OCI-LY7 (cell line): ENCODE data around the gene PRSS50. TPM values are rescaled to one million over a fixed set of nuclear protein-coding genes. Genes with fewer than 3 reads are reported as not detected.

Experiments used
- BruUV-seq: library from RNA; stranded (reverse); fragments of 400-500 nt; replicated peaks from 2 replicates; lab custom pipeline; 2021; lab: Mats Ljungman, UMichigan
- CTCF ChIA-PET: fragments of 300-600 bp; sonication (Branson Sonifier 250); formaldehyde crosslinking; loops from one replicate; lab custom pipeline; 2022; ENCODE audit warnings: antibody characterized with exemption; ENCODE audit not compliant: unreplicated experiment; lab: Charles Lee
- POLR2A ChIA-PET: fragments of 300-600 bp; sonication (Branson Sonifier 250); formaldehyde crosslinking; loops from one replicate; lab custom pipeline; 2022; ENCODE audit warnings: antibody characterized with exemption; lab: Charles Lee
- DNase-seq: peaks from one replicate; pipeline ENCODE4 v3.0.0-alpha.2; 2015; ENCODE audit warnings: low spot score
- H2AFZ ChIP-seq: fragments of 200-600 bp; sonication (generic), shearing (Covaris generic); 2 replicates; pipeline ENCODE4 v1.6.1; 2014; ENCODE audit warnings: mild to moderate bottlenecking, antibody characterized with exemption, low read length, moderate library complexity
- H3K27ac ChIP-seq: fragments of 200-600 bp; sonication (generic); 2 replicates; pipeline ENCODE4 v1.5.1; 2014; ENCODE audit warnings: mixed run types, low read depth, mild to moderate bottlenecking, moderate library complexity, low read length, inconsistent platforms; ENCODE audit not compliant: poor library complexity, severe bottlenecking
- H3K36me3 ChIP-seq: fragments of 200-600 bp; sonication (generic); 2 replicates; pipeline ENCODE4 v1.6.1; 2014; ENCODE audit warnings: mild to moderate bottlenecking, antibody characterized with exemption, low read length, moderate library complexity, mixed read lengths; ENCODE audit not compliant: insufficient read depth
- H3K4me1 ChIP-seq: fragments of 200-600 bp; sonication (generic); 2 replicates; pipeline ENCODE4 v1.5.1; 2014; ENCODE audit warnings: mild to moderate bottlenecking, low read length; ENCODE audit not compliant: insufficient read depth, poor library complexity, severe bottlenecking
- H3K4me2 ChIP-seq: fragments of 200-600 bp; sonication (generic); 2 replicates; pipeline ENCODE4 v1.6.1; 2014; ENCODE audit warnings: mild to moderate bottlenecking, low read length
- H3K4me3 ChIP-seq: fragments of 200-600 bp; sonication (generic); 2 replicates; pipeline ENCODE4 v1.5.1; 2014; ENCODE audit warnings: mild to moderate bottlenecking, low read depth, low read length; ENCODE audit not compliant: poor library complexity, severe bottlenecking
- H3K79me2 ChIP-seq: fragments of 200-600 bp; sonication (generic); 2 replicates; pipeline ENCODE4 v1.6.1; 2016; ENCODE audit warnings: low read depth, mild to moderate bottlenecking, low read length, moderate library complexity, mixed read lengths; ENCODE audit not compliant: insufficient read depth
- H3K9me2 ChIP-seq: fragments of 200-600 bp; sonication (generic); 2 replicates; pipeline ENCODE4 v1.6.1; 2016; ENCODE audit warnings: mild to moderate bottlenecking, low read length, mixed read lengths; ENCODE audit not compliant: insufficient read depth
- H3K9me3 ChIP-seq: fragments of 200-600 bp; sonication (generic); 2 replicates; pipeline ENCODE4 v1.6.1; 2014; ENCODE audit warnings: mild to moderate bottlenecking, mixed run types, low read length, mixed read lengths
- H4K20me1 ChIP-seq: fragments of 200-600 bp; sonication (generic); 2 replicates; pipeline ENCODE4 v1.6.1; 2014; ENCODE audit warnings: mild to moderate bottlenecking, antibody characterized with exemption, low read length, moderate library complexity, mixed read lengths; ENCODE audit not compliant: insufficient read depth
- EZH2phosphoT487 ChIP-seq: fragments of 200-600 bp; sonication (generic); IDR thresholded peaks from 2 replicates; pipeline ENCODE4 v1.6.1; 2018; ENCODE audit warnings: low read depth, borderline replicate concordance, mild to moderate bottlenecking, mixed run types, antibody characterized with exemption, low read length, moderate library complexity, mixed read lengths
- intact Hi-C: fragments of 100-400 bp; cut with micrococcal nuclease; formaldehyde crosslinking; loops from one replicate; pipeline ENCODE4 v1.10.0; 2022; ENCODE audit not compliant: unreplicated experiment
- total RNA-seq, 2 experiments: library from RNA; depleted of rRNA in 1 of 2; stranded (reverse); fragments of >200 nt in 1 of 2; shearing (Covaris generic) in 1 of 2; gene quantifications; 2 replicates each; pipeline ENCODE4 v1.2.3, GENCODE V29; 2014 to 2022
- TF ChIP-seq, protein P1 (sequence below): fragments of 200-600 bp; sonication (generic); conservative IDR thresholded peaks from 2 replicates; pipeline ENCODE4 v1.5.1; 2014; ENCODE audit warnings: mild to moderate bottlenecking, antibody characterized with exemption, low read length, moderate library complexity, mixed read lengths

PRSS50 gene
- total RNA-seq, 2 experiments from 2014 or later = not detected

- Histone ChIP-seq H3K4me1 (no peaks in the 10 kb centered on the region), H3K9me3 (no peaks in the 10 kb centered on the region), H3K4me3 (no peak overlapping the region), H3K4me2 (no peak overlapping the region), H2AFZ (no peak overlapping the region), H3K79me2 (no peaks in the 10 kb centered on the region), H3K9me2 (no peaks in the 10 kb centered on the region), H4K20me1 (no peaks in the 10 kb centered on the region), H3K36me3 (no peaks in the 10 kb centered on the region), H3K27ac (no peak overlapping the region)
- no peak for TF ChIP-seq EZH2phosphoT487
- TF ChIP-seq, protein P1, sequence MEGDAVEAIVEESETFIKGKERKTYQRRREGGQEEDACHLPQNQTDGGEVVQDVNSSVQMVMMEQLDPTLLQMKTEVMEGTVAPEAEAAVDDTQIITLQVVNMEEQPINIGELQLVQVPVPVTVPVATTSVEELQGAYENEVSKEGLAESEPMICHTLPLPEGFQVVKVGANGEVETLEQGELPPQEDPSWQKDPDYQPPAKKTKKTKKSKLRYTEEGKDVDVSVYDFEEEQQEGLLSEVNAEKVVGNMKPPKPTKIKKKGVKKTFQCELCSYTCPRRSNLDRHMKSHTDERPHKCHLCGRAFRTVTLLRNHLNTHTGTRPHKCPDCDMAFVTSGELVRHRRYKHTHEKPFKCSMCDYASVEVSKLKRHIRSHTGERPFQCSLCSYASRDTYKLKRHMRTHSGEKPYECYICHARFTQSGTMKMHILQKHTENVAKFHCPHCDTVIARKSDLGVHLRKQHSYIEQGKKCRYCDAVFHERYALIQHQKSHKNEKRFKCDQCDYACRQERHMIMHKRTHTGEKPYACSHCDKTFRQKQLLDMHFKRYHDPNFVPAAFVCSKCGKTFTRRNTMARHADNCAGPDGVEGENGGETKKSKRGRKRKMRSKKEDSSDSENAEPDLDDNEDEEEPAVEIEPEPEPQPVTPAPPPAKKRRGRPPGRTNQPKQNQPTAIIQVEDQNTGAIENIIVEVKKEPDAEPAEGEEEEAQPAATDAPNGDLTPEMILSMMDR = no peak
- intact Hi-C loops = no loop called here
- DNase-seq = no peak
- ChIA-PET POLR2A (interaction anchor here (1.0 kb wide), 1 partner anchor 10 kb away, joined by 4 read pairs; no protein-coding TSS in a partner anchor), CTCF (interaction anchor here (0.6 kb wide), 1 partner anchor 11 kb away, joined by 4 read pairs; no protein-coding TSS in a partner anchor)
- no TSS peak for BruUV-seq
Observed at GRCh38 chr3:46714728-46715506, 2.8 kb downstream of the PRSS50 start.

DNA sequence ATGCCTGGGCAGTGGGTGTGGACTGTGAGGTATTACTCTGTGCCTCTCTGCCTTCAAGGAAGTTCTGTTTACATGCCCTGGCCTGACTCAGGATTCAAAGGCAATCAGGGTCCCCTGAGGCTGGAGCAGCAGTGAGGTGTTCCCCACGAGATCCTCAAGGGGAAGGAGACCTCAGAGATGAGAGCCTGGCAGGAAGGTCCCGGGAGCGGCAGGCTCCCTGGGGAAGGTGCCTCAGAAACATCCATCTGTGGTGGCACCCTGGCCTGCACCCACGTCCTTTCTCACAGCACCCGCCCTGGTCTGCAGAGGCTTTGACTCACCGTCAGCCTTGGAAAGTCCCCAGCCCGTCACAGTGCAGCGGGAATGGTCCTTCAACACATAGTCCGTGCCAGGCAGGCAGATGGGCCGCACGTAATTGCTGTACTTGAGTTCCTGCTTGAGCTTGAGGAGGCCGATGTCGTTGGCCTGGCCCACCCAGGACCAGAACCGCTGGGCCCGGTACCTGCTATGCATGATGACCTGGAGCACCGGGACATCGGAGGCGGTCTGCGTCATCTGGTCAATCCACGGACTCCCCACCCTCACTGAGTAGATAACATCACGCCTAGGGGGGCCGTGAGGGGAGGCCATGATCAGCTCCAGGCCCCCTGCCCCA, 3.6 kb downstream of the PRSS50 start:
- H3K27ac ChIP-seq = no peak overlapping the region
- no peak overlapping the region for H3K4me2 ChIP-seq

More for the DNA sequence above, 3.6 kb downstream of the PRSS50 start:
- CTCF ChIA-PET = no interaction called here
- H3K4me1 ChIP-seq = no peaks in the 10 kb centered on the region
- H4K20me1 ChIP-seq = no peaks in the 10 kb centered on the region
- intact Hi-C loops = no loop called here
- no TSS peak for BruUV-seq
- no peaks in the 10 kb centered on the region for H3K9me3 ChIP-seq
- POLR2A ChIA-PET = no interaction called here
- no peak overlapping the region for H2AFZ ChIP-seq
- H3K36me3 ChIP-seq = no peaks in the 10 kb centered on the region
- no peak overlapping the region for H3K4me3 ChIP-seq
- no peaks in the 10 kb centered on the region for H3K79me2 ChIP-seq
- H3K9me2 ChIP-seq = no peaks in the 10 kb centered on the region
- DNase-seq = no peak
- TF ChIP-seq, protein P1 = no peak
- no peak for TF ChIP-seq EZH2phosphoT487
